PFSK-1 (cell line): ENCODE measurements around the gene DNAJA4.

Experiments
- FOXP2 ChIP-seq: optimal IDR thresholded peaks from 2 replicates; pipeline ENCODE3; 2011; ENCODE audit warnings: borderline replicate concordance, control low read depth, inconsistent platforms; ENCODE audit not compliant: insufficient read depth; ENCODE audit errors: extremely low read length, extremely low read depth
- POLR2AphosphoS5 ChIP-seq: IDR thresholded peaks from 2 replicates; pipeline ENCODE4 v1.6.1; 2012; ENCODE audit warnings: low read depth, mild to moderate bottlenecking, control low read depth, low read length, moderate library complexity
- REST ChIP-seq, 2 experiments: IDR thresholded peaks; 2 replicates each; pipeline versions ENCODE4 v1.6.1 to v1.8.0; 2011 to 2012; ENCODE audit warnings: low read depth in 2 of 2, low read length in 2 of 2, control low read depth in 1 of 2, inconsistent platforms in 1 of 2, mild to moderate bottlenecking in 1 of 2, moderate library complexity in 1 of 2; ENCODE audit not compliant: insufficient read depth in 1 of 2
- SIN3A ChIP-seq: IDR thresholded peaks from 2 replicates; pipeline ENCODE4 v1.6.1; 2012; ENCODE audit warnings: mild to moderate bottlenecking, low read length, moderate library complexity, borderline replicate concordance; ENCODE audit not compliant: insufficient read depth
- TAF1 ChIP-seq: IDR thresholded peaks from 2 replicates; pipeline ENCODE4 v1.6.1; 2012; ENCODE audit warnings: low read length, control low read depth, borderline replicate concordance; ENCODE audit not compliant: insufficient read depth

- TF ChIP-seq POLR2AphosphoS5 (no peak), TAF1 (no peak), REST (IDR thresholded peaks at IDR 0.05; ENCODE audit: insufficient read depth in 1 of 2, low read depth in 2 of 2, low read length in 2 of 2) (no peak), FOXP2 (no peak), SIN3A (no peak)
Observed at GRCh38 chr15:78280319-78281072, 16.1 kb downstream of the DNAJA4 start.
